Measurements from ENCODE around the gene DNAH8. TPM values are rescaled to one million over a fixed set of nuclear protein-coding genes. Genes with fewer than 3 reads are reported as not detected.

The DNAH8 gene
- total RNA-seq, 1 experiment from 2014 or later, result not detected

GRCh38 chr6:38929560-38929959 is 214.4 kb downstream of the DNAH8 start:
- no peak for TF ChIP-seq CTCF (IDR thresholded peaks at IDR 0.05; ENCODE audit: unreplicated experiment)
- H3K4me3 Mint-ChIP-seq (ENCODE audit: unreplicated experiment), result no peak overlapping the region
- BruUV-seq (replicated peaks), result no TSS peak
- CTCF ChIA-PET, result interaction anchor here (0.6 to 1.3 kb wide), 3 partner anchors 58 to 1238 kb away, joined by 3 to 10 read pairs (median 3); no protein-coding TSS in a partner anchor
- intact Hi-C loops (cut with micrococcal nuclease), result no loop called here
- no peaks in the 10 kb centered on the region for H3K36me3 Mint-ChIP-seq (ENCODE audit: insufficient read depth, unreplicated experiment)
- H3K27ac Mint-ChIP-seq (ENCODE audit: low read depth, unreplicated experiment), result no peak overlapping the region
- H3K9me3 Mint-ChIP-seq (ENCODE audit: unreplicated experiment), result no peaks in the 10 kb centered on the region
- no peak for DNase-seq (ENCODE audit: unreplicated experiment)
- H3K4me1 Mint-ChIP-seq (ENCODE audit: insufficient read depth, unreplicated experiment), result no peaks in the 10 kb centered on the region
- POLR2A ChIA-PET, result interaction anchor here (1.0 kb wide), 1 partner anchor 57 kb away, joined by 3 read pairs; no protein-coding TSS in a partner anchor
- H3K27me3 Mint-ChIP-seq (ENCODE audit: insufficient read depth, unreplicated experiment), result peaks cover 46% of the 10 kb centered on the region

GRCh38 chr6:38933426-38933825 is 218.3 kb downstream of the DNAH8 start:
- ChIA-PET POLR2A (interaction anchor here (1.4 kb wide), 1 partner anchor 61 kb away, joined by 4 read pairs; no protein-coding TSS in a partner anchor), CTCF (interaction anchor here (0.5 to 2.5 kb wide), 8 partner anchors 8 to 321 kb away, joined by 3 to 27 read pairs (median 4); no protein-coding TSS in a partner anchor)
- BruUV-seq (replicated peaks), result no TSS peak
- Mint-ChIP-seq H3K36me3 (ENCODE audit: insufficient read depth, unreplicated experiment) (no peaks in the 10 kb centered on the region), H3K9me3 (ENCODE audit: unreplicated experiment) (no peaks in the 10 kb centered on the region), H3K4me3 (ENCODE audit: unreplicated experiment) (no peak overlapping the region), H3K27ac (ENCODE audit: low read depth, unreplicated experiment) (no peak overlapping the region), H3K27me3 (ENCODE audit: insufficient read depth, unreplicated experiment) (peaks cover 36% of the 10 kb centered on the region), H3K4me1 (ENCODE audit: insufficient read depth, unreplicated experiment) (no peaks in the 10 kb centered on the region)
- intact Hi-C loops (cut with micrococcal nuclease), result loop anchor here (1.0 to 2.0 kb wide), 2 partner anchors 61 to 139 kb away; no protein-coding TSS in a partner anchor
- TF ChIP-seq CTCF (IDR thresholded peaks at IDR 0.05; ENCODE audit: unreplicated experiment), result peak; percentile 33
- peak; percentile 47 for DNase-seq (ENCODE audit: unreplicated experiment)

- Mint-ChIP-seq H3K9me3 (ENCODE audit: unreplicated experiment) (no peaks in the 10 kb centered on the region), H3K4me1 (ENCODE audit: insufficient read depth, unreplicated experiment) (no peaks in the 10 kb centered on the region), H3K36me3 (ENCODE audit: insufficient read depth, unreplicated experiment) (no peaks in the 10 kb centered on the region), H3K27ac (ENCODE audit: low read depth, unreplicated experiment) (no peak overlapping the region), H3K27me3 (ENCODE audit: insufficient read depth, unreplicated experiment) (peaks cover 20% of the 10 kb centered on the region), H3K4me3 (ENCODE audit: unreplicated experiment) (no peak overlapping the region)
- no peak for TF ChIP-seq CTCF (IDR thresholded peaks at IDR 0.05; ENCODE audit: unreplicated experiment)
- ChIA-PET CTCF (no interaction called here), POLR2A (no interaction called here)
- intact Hi-C loops (cut with micrococcal nuclease), result no loop called here
- no TSS peak for BruUV-seq (replicated peaks)
- no peak for DNase-seq (ENCODE audit: unreplicated experiment)
Observed at GRCh38 chr6:38935051-38935450, 219.9 kb downstream of the DNAH8 start.

- DNase-seq (ENCODE audit: unreplicated experiment), result no peak
- intact Hi-C loops (cut with micrococcal nuclease), result no loop called here
- Mint-ChIP-seq H3K9me3 (ENCODE audit: unreplicated experiment) (no peaks in the 10 kb centered on the region), H3K36me3 (ENCODE audit: insufficient read depth, unreplicated experiment) (no peaks in the 10 kb centered on the region), H3K27me3 (ENCODE audit: insufficient read depth, unreplicated experiment) (no peaks in the 10 kb centered on the region), H3K27ac (ENCODE audit: low read depth, unreplicated experiment) (no peak overlapping the region), H3K4me1 (ENCODE audit: insufficient read depth, unreplicated experiment) (no peaks in the 10 kb centered on the region), H3K4me3 (ENCODE audit: unreplicated experiment) (no peak overlapping the region)
- POLR2A ChIA-PET, result no interaction called here
- CTCF ChIA-PET, result no interaction called here
- no TSS peak for BruUV-seq (replicated peaks)
- TF ChIP-seq CTCF (IDR thresholded peaks at IDR 0.05; ENCODE audit: unreplicated experiment), result no peak
Observed at GRCh38 chr6:38937839-38938613, 222.9 kb downstream of the DNAH8 start.

Measured in MCF 10A (cell line).